PC-9 (cell line): ENCODE measurements around the gene SFRP5. TPM values are rescaled to one million over a fixed set of nuclear protein-coding genes. Genes with fewer than 3 reads are reported as not detected.

Experiments used
- BruUV-seq: library from RNA; stranded (reverse); fragments of 400-500 nt; replicated peaks from 2 replicates; lab custom pipeline; 2021; lab: Mats Ljungman, UMichigan
- CTCF ChIA-PET: fragments of 300-600 bp; sonication (Branson Sonifier 250); formaldehyde crosslinking; loops from one replicate; lab custom pipeline; 2022; ENCODE audit warnings: antibody characterized with exemption; lab: Charles Lee
- POLR2A ChIA-PET: fragments of 300-600 bp; sonication (Branson Sonifier 250); formaldehyde crosslinking; loops from one replicate; lab custom pipeline; 2022; ENCODE audit warnings: antibody characterized with exemption; ENCODE audit not compliant: unreplicated experiment; lab: Charles Lee
- DNase-seq, 2 experiments: peaks; one replicate each; pipeline versions ENCODE4 v3.0.0 to v3.0.0-alpha.2; 2015 to 2022; ENCODE audit warnings: mixed read lengths in 1 of 2
- H2AFZ ChIP-seq: fragments of 200-600 bp; sonication (generic); 2 replicates; pipeline ENCODE4 v1.8.1; 2017; ENCODE audit warnings: antibody characterized with exemption
- H3F3A ChIP-seq: fragments of 200-600 bp; sonication (generic); 2 replicates; pipeline ENCODE4 v1.8.1; 2017; ENCODE audit warnings: antibody characterized with exemption, mild to moderate bottlenecking, low read depth; ENCODE audit not compliant: insufficient read depth
- H3K27ac ChIP-seq: fragments of 200-600 bp; sonication (generic); 2 replicates; pipeline ENCODE4 v1.6.1; 2016; ENCODE audit warnings: mixed run types
- H3K27me3 ChIP-seq: fragments of 200-600 bp; sonication (generic); 2 replicates; pipeline ENCODE4 v1.6.1; 2016; ENCODE audit warnings: low read depth, mixed run types; ENCODE audit not compliant: insufficient read depth
- H3K36me3 ChIP-seq: fragments of 200-600 bp; sonication (generic); 2 replicates; pipeline ENCODE4 v1.6.1; 2016; ENCODE audit warnings: low read depth, mixed run types
- H3K4me1 ChIP-seq: fragments of 200-600 bp; sonication (generic); replicated peaks from 2 replicates; pipeline ENCODE4 v1.6.1; 2016; ENCODE audit warnings: mixed run types; ENCODE audit not compliant: insufficient read depth
- H3K4me2 ChIP-seq: fragments of 200-600 bp; sonication (generic); 2 replicates; pipeline ENCODE4 v1.6.1; 2017; ENCODE audit warnings: mixed run types
- H3K4me3 ChIP-seq: fragments of 200-600 bp; sonication (generic); 2 replicates; pipeline ENCODE4 v1.6.1; 2016; ENCODE audit warnings: mixed run types
- H3K79me2 ChIP-seq: fragments of 200-600 bp; sonication (generic); 2 replicates; pipeline ENCODE4 v1.6.1; 2017; ENCODE audit warnings: low read depth, mixed run types
- H3K9me2 ChIP-seq: fragments of 200-600 bp; sonication (generic); 2 replicates; pipeline ENCODE4 v1.8.1; 2017; ENCODE audit warnings: mild to moderate bottlenecking; ENCODE audit not compliant: insufficient read depth
- H3K9me3 ChIP-seq: fragments of 200-600 bp; sonication (generic); 2 replicates; pipeline ENCODE4 v1.8.1; 2016; ENCODE audit warnings: low read depth; ENCODE audit not compliant: insufficient read depth
- H4K20me1 ChIP-seq: fragments of 200-600 bp; sonication (generic); 2 replicates; pipeline ENCODE4 v1.8.1; 2017; ENCODE audit not compliant: insufficient read depth
- EZH2 ChIP-seq: fragments of 200-600 bp; sonication (generic); IDR thresholded peaks from 2 replicates; pipeline ENCODE4 v1.8.0; 2017; ENCODE audit warnings: antibody characterized with exemption, low read depth
- intact Hi-C: fragments of 100-400 bp; cut with micrococcal nuclease; formaldehyde crosslinking; loops from one replicate; pipeline ENCODE4 v1.10.0; 2022; ENCODE audit not compliant: unreplicated experiment
- total RNA-seq: library from RNA; stranded (reverse); gene quantifications from 2 replicates; pipeline ENCODE4 v1.2.3, GENCODE V29; 2021
- TF ChIP-seq, protein P1 (sequence below): fragments of 200-600 bp; sonication (generic); conservative IDR thresholded peaks from 2 replicates; pipeline ENCODE4 v1.6.1; 2017; ENCODE audit warnings: mixed run types, antibody characterized with exemption, mild to moderate bottlenecking, moderate library complexity

Gene SFRP5
- total RNA-seq, 1 experiment from 2014 or later, result not detected

DNA sequence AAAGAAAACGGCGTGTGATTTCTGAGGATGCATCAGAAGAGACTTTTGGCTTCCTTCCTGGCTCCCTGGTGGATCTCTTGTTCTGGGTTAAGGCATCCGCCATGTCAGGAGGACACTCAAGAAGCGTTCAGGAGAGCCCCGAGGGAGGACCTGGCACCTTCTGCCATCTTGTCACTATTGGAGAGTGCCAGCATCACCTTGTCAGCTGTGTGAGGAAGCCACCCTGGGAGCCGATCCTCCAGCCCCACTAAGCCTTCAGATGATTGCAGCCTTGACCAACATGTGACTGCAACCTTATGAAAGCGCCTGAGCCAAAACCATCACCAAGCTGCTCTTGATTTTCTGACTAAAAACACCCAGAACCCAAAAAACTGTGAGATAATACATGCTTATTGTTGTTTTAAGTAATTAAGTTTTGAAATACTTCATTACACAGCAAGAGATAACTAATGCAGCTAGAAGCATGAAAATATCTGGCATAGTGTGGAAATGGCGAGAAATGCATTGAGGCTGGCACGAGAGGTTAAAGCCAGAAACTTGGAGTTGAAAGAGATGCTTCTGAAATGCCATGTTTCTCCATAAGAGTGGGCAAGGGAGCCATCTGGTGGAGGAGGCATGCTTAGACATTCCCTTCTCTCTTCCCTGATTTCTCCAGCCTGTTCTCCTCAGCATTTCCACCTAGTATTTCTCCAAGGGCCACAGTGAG, 40.3 kb downstream of the SFRP5 start:
- POLR2A ChIA-PET, result no interaction called here

DNA sequence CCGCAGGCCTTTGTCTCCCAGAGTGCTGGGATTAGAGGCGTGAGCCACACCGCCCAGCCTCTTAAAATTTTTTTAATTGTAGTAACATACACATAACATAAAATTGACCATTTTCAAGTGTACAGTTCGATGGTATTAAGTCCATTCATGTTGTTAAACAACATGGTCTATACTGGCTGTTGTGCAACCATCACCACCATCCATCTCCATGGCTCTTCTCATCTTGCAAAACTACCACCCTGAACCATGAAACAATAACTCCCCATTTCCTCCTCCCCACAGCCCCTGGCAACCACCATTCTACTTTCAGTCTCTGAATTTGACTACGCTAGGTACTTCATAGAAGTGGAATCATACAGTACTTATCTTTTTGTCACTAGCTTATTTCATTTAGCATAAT, 42.8 kb downstream of the SFRP5 start:
- Histone ChIP-seq H3K27ac (no peak overlapping the region), H3K4me3 (no peak overlapping the region), H3K36me3 (no peaks in the 10 kb centered on the region), H4K20me1 (no peaks in the 10 kb centered on the region), H3K9me3 (no peaks in the 10 kb centered on the region), H3K9me2 (no peaks in the 10 kb centered on the region), H3K4me2 (no peak overlapping the region), H3F3A (0 out of 2 replicates have a peak, but pooled peaks cover 6% of the 10 kb centered on the region), H3K79me2 (no peaks in the 10 kb centered on the region), H2AFZ (no peak overlapping the region), H3K4me1 (peaks cover 8% of the 10 kb centered on the region; the same call in 1 of the 2 replicates), H3K27me3 (no peaks in the 10 kb centered on the region)
- intact Hi-C loops, result no loop called here
- TF ChIP-seq, protein P1, sequence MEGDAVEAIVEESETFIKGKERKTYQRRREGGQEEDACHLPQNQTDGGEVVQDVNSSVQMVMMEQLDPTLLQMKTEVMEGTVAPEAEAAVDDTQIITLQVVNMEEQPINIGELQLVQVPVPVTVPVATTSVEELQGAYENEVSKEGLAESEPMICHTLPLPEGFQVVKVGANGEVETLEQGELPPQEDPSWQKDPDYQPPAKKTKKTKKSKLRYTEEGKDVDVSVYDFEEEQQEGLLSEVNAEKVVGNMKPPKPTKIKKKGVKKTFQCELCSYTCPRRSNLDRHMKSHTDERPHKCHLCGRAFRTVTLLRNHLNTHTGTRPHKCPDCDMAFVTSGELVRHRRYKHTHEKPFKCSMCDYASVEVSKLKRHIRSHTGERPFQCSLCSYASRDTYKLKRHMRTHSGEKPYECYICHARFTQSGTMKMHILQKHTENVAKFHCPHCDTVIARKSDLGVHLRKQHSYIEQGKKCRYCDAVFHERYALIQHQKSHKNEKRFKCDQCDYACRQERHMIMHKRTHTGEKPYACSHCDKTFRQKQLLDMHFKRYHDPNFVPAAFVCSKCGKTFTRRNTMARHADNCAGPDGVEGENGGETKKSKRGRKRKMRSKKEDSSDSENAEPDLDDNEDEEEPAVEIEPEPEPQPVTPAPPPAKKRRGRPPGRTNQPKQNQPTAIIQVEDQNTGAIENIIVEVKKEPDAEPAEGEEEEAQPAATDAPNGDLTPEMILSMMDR, result no peak
- TF ChIP-seq EZH2, result no peak
- DNase-seq, result no peak
- no TSS peak for BruUV-seq
- POLR2A ChIA-PET, result no interaction called here
- CTCF ChIA-PET, result no interaction called here

More for the DNA sequence above, 40.3 kb downstream of the SFRP5 start:
- Histone ChIP-seq H3K4me2 (no peak overlapping the region), H3K79me2 (no peaks in the 10 kb centered on the region), H3K9me2 (no peaks in the 10 kb centered on the region), H2AFZ (no peak overlapping the region), H3K36me3 (no peaks in the 10 kb centered on the region), H3K27me3 (no peaks in the 10 kb centered on the region), H3K4me1 (peaks cover 6% of the 10 kb centered on the region), H3K27ac (no peak overlapping the region), H3F3A (no peaks in the 10 kb centered on the region), H4K20me1 (no peaks in the 10 kb centered on the region), H3K4me3 (no peak overlapping the region), H3K9me3 (no peaks in the 10 kb centered on the region)
- TF ChIP-seq, protein P1, result peak; percentile 78
- no peak for TF ChIP-seq EZH2
- CTCF ChIA-PET, result no interaction called here
- DNase-seq, result peak in 1 of 2 experiments; percentile 55
- intact Hi-C loops, result loop anchor here (1.0 kb wide), 4 partner anchors 22 to 268 kb away; no protein-coding TSS in a partner anchor
- BruUV-seq, result no TSS peak

DNA sequence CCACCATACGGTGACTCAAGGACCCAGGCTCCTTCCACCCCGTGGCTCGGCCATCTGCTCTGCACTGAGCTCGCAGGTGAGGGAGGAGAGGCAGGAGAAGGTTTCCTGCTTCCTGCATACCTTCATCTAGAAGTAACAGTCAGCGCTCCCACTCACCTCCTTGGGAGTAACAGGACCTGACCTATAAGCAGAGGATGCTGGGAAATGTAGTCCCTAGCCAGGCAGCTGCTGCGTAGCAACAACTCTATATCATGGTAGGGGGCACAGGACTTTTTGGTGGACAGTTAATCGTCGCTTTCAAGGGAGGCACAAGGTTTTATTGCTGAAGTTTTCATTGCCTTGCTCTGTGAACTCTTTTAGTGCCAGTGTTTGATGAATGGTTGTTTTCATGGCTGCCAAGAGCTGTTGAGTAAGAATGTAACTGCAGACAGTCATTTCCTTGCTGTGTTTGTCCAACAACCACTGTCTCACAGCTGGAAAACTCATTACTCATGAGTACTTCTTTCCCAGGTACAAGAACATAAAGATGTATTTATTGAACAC, 45.1 kb downstream of the SFRP5 start:
- CTCF ChIA-PET, result interaction anchor here (0.7 kb wide), 1 partner anchor 25 kb away, joined by 3 read pairs; no protein-coding TSS in a partner anchor
- H3K27ac ChIP-seq, result 0 out of 2 replicates have a peak overlapping the region, but pooled peaks have one; percentile 4
- TF ChIP-seq, protein P1, result no peak
- no peak for TF ChIP-seq EZH2
- H3K27me3 ChIP-seq, result no peaks in the 10 kb centered on the region
- H4K20me1 ChIP-seq, result no peaks in the 10 kb centered on the region
- no peaks in the 10 kb centered on the region for H3K79me2 ChIP-seq
- no peaks in the 10 kb centered on the region for H3K9me2 ChIP-seq
- peak overlapping the region; percentile 68 for H3K4me2 ChIP-seq
- no TSS peak for BruUV-seq
- 0 out of 2 replicates have a peak, but pooled peaks cover 10% of the 10 kb centered on the region for H3F3A ChIP-seq
- POLR2A ChIA-PET, result interaction anchor here (0.6 to 0.7 kb wide), 2 partner anchors 13 to 37 kb away, joined by 3 read pairs; no protein-coding TSS in a partner anchor
- no peak overlapping the region; the same call in 1 of the 2 replicates for H2AFZ ChIP-seq
- H3K4me1 ChIP-seq, result peaks cover 8% of the 10 kb centered on the region; the same call in 1 of the 2 replicates
- intact Hi-C loops, result no loop called here
- no peaks in the 10 kb centered on the region for H3K36me3 ChIP-seq
- DNase-seq, result peak in 1 of 2 experiments; percentile 73
- peak overlapping the region; percentile 50; the same call in 1 of the 2 replicates for H3K4me3 ChIP-seq
- H3K9me3 ChIP-seq, result no peaks in the 10 kb centered on the region
